ENCODE measurements around the gene CENPVL2. TPM values are rescaled to one million over a fixed set of nuclear protein-coding genes. Genes with fewer than 3 reads are reported as not detected.
A peak's percentile ranks its signal among the peaks of the same experiment; 100 is the strongest.
"Not testable (repeated sequence)": the region's sequence is repeated elsewhere in the genome, so short reads cannot be mapped to it uniquely, and the experiment has no call there.

The CENPVL2 gene
- total RNA-seq = not detected

GRCh38 chrX:51682720-51683062 lies at the start of gene CENPVL2:
TSS of gene CENPVL2 (minus strand) at chrX:51682831. CDS start at chrX:51682831, 0 bp downstream.
- H3K27me3 Mint-ChIP-seq; intact Hi-C loops (cut with DNase I, micrococcal nuclease); H3K36me3 Mint-ChIP-seq (ENCODE audit: low read depth); H3K4me3 Mint-ChIP-seq; H3K4me1 Mint-ChIP-seq; POLR2A ChIA-PET; CTCF ChIA-PET; DNase-seq; H3K9me3 Mint-ChIP-seq (ENCODE audit: low read depth); H3K27ac Mint-ChIP-seq: not testable (repeated sequence)
- ATAC-seq = peak; percentile 19

- Mint-ChIP-seq H3K27me3 (no peaks in the 10 kb centered on the region), H3K27ac (no peak overlapping the region), H3K4me3 (no peak overlapping the region), H3K9me3 (ENCODE audit: low read depth) (no peaks in the 10 kb centered on the region), H3K36me3 (ENCODE audit: low read depth) (no peaks in the 10 kb centered on the region), H3K4me1 (no peaks in the 10 kb centered on the region)
- intact Hi-C loops (cut with DNase I, micrococcal nuclease) = no loop called here
- CTCF ChIA-PET = no interaction called here
- DNase-seq = no peak
- POLR2A ChIA-PET = no interaction called here
- ATAC-seq = no peak
Observed at GRCh38 chrX:51728202-51728601, 45.6 kb upstream of the CENPVL2 start.

- H3K4me3 Mint-ChIP-seq; CTCF ChIA-PET; H3K27ac Mint-ChIP-seq; H3K36me3 Mint-ChIP-seq (ENCODE audit: low read depth); DNase-seq; intact Hi-C loops (cut with DNase I, micrococcal nuclease); H3K27me3 Mint-ChIP-seq; H3K9me3 Mint-ChIP-seq (ENCODE audit: low read depth); H3K4me1 Mint-ChIP-seq; POLR2A ChIA-PET: not testable (repeated sequence)
- ATAC-seq = peak; percentile 77
Observed at GRCh38 chrX:51712943-51713647, 30.5 kb upstream of the CENPVL2 start.

DNA sequence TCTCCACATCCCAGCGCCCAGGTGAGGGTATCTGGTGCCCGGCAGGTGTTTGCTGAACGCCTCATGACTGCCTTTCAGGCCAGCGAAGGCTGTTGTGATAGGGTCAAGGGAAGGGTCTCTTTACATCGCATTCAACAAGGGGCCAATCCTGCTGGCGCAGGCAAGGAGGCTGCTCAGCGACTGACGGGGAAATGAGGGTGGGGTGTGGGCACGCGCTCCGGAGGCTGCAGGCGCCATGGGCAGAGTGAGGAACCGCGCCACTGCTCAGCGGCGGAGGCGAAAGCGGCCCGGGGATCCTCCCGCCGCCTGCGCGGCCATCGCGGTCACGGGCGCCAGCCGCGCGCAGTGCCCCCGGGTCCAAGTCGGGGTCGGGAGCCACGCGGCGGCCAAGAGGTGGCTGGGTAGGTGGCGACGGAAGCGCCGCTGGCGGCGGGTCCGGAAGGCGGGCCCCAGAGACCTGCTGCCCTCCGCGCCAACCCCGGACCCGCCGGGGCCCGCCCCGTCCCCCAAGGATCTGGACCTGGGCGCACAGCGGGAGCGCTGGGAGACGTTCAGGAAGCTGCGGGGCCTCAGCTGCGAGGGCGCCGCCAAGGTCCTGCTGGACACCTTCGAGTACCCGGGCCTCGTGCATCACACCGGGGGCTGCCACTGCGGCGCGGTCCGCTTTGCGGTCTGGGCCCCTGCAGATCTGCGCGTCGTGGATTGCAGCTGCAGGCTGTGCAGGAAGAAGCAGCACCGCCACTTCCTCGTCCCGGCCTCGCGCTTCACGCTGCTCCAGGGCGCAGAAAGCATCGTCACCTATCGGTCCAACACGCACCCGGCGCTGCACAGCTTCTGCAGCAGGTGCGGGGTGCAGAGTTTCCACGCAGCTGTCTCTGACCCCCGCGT lies 27.9 kb upstream of the CENPVL2 start, which contains the start of gene CENPVL1:
TSS of gene CENPVL1 (plus strand) at position 236 of the 888 bp plus-strand sequence. CDS start at position 236, 0 bp downstream.
- ATAC-seq; POLR2A ChIA-PET; intact Hi-C loops (cut with DNase I, micrococcal nuclease); CTCF ChIA-PET; H3K36me3 Mint-ChIP-seq (ENCODE audit: low read depth); H3K9me3 Mint-ChIP-seq (ENCODE audit: low read depth); H3K27me3 Mint-ChIP-seq; H3K27ac Mint-ChIP-seq; H3K4me3 Mint-ChIP-seq; H3K4me1 Mint-ChIP-seq; DNase-seq: not testable (repeated sequence)

GRCh38 chrX:51697397-51697796 lies 14.8 kb upstream of the CENPVL2 start:
- DNase-seq = no peak
- H3K9me3 Mint-ChIP-seq (ENCODE audit: low read depth) = no peaks in the 10 kb centered on the region

GRCh38 chrX:51694254-51694653 lies 11.6 kb upstream of the CENPVL2 start:
- no peaks in the 10 kb centered on the region for H3K9me3 Mint-ChIP-seq (ENCODE audit: low read depth)
- ChIA-PET POLR2A (no interaction called here), CTCF (no interaction called here)
- no peaks in the 10 kb centered on the region for H3K36me3 Mint-ChIP-seq (ENCODE audit: low read depth)
- H3K4me1 Mint-ChIP-seq = no peaks in the 10 kb centered on the region
- H3K27ac Mint-ChIP-seq = no peak overlapping the region
- no peak overlapping the region for H3K4me3 Mint-ChIP-seq
- ATAC-seq (no peak), DNase-seq (no peak)
- H3K27me3 Mint-ChIP-seq = no peaks in the 10 kb centered on the region
- intact Hi-C loops (cut with DNase I, micrococcal nuclease) = no loop called here

More at GRCh38 chrX:51697397-51697796, 14.8 kb upstream of the CENPVL2 start:
- ChIA-PET POLR2A (no interaction called here), CTCF (no interaction called here)
- Mint-ChIP-seq H3K36me3 (ENCODE audit: low read depth) (no peaks in the 10 kb centered on the region), H3K4me3 (no peak overlapping the region), H3K4me1 (no peaks in the 10 kb centered on the region), H3K27ac (no peak overlapping the region), H3K27me3 (peaks cover 4% of the 10 kb centered on the region)
- no peak for ATAC-seq
- intact Hi-C loops (cut with DNase I, micrococcal nuclease) = no loop called here

DNA sequence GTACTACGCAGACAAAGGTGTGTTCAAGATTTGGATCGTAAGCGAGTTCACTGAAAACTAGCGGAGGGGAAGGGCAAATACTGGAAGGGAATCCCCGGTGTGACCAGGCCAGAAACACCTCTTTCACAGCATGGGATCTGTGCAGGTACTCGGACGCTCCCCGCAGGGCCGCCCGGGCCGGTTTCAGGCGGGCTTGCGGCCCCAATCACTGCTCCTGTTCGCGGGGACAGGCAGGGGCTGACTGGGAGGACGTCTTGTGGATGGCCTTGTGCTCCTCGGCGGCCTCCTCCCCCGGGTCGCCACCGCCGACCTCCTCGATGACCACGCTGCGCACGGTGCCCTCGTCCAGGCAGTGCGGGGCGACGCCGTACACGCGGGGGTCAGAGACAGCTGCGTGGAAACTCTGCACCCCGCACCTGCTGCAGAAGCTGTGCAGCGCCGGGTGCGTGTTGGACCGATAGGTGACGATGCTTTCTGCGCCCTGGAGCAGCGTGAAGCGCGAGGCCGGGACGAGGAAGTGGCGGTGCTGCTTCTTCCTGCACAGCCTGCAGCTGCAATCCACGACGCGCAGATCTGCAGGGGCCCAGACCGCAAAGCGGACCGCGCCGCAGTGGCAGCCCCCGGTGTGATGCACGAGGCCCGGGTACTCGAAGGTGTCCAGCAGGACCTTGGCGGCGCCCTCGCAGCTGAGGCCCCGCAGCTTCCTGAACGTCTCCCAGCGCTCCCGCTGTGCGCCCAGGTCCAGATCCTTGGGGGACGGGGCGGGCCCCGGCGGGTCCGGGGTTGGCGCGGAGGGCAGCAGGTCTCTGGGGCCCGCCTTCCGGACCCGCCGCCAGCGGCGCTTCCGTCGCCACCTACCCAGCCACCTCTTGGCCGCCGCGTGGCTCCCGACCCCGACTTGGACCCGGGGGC lies 567 bp downstream of the CENPVL2 start:
- H3K4me1 Mint-ChIP-seq; H3K9me3 Mint-ChIP-seq (ENCODE audit: low read depth); DNase-seq; H3K36me3 Mint-ChIP-seq (ENCODE audit: low read depth); intact Hi-C loops (cut with DNase I, micrococcal nuclease); H3K27ac Mint-ChIP-seq; CTCF ChIA-PET; POLR2A ChIA-PET; H3K27me3 Mint-ChIP-seq; H3K4me3 Mint-ChIP-seq: not testable (repeated sequence)
- peak; percentile 26 for ATAC-seq

GRCh38 chrX:51679689-51680433 lies 2.8 kb downstream of the CENPVL2 start:
- H3K36me3 Mint-ChIP-seq (ENCODE audit: low read depth); CTCF ChIA-PET; intact Hi-C loops (cut with DNase I, micrococcal nuclease); H3K27ac Mint-ChIP-seq; POLR2A ChIA-PET; H3K9me3 Mint-ChIP-seq (ENCODE audit: low read depth); H3K4me3 Mint-ChIP-seq; H3K27me3 Mint-ChIP-seq; DNase-seq; H3K4me1 Mint-ChIP-seq: not testable (repeated sequence)
- ATAC-seq = peak; percentile 72

DNA sequence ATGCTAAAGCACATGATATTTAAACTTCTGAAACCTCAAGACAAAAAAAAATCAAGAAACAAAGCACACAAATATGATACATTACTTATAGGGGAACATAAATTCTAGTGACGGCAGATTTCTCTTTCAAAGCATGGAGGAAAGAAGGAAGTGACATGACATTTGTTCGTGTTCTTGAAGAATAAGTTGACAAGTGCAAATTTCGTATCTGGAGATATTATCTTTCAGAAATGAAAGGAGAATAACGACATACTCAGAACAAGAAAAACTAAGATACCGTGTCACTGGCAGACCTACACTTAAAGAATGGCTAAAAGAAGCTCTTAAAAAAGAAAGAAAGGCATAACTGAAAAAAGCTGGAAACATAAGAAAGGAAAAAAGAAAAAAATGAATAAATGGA lies 16.6 kb downstream of the CENPVL2 start:
- peak overlapping the region; percentile 47 for H3K27ac Mint-ChIP-seq
- H3K4me3 Mint-ChIP-seq = peak overlapping the region; percentile 36
- no peak for ATAC-seq
- ChIA-PET CTCF (no interaction called here), POLR2A (no interaction called here)
- no peaks in the 10 kb centered on the region for H3K9me3 Mint-ChIP-seq (ENCODE audit: low read depth)
- DNase-seq = no peak
- H3K27me3 Mint-ChIP-seq = no peaks in the 10 kb centered on the region
- no peaks in the 10 kb centered on the region for H3K36me3 Mint-ChIP-seq (ENCODE audit: low read depth)
- intact Hi-C loops (cut with DNase I, micrococcal nuclease) = no loop called here
- peaks cover 9% of the 10 kb centered on the region for H3K4me1 Mint-ChIP-seq

GRCh38 chrX:51643377-51643776 lies 39.3 kb downstream of the CENPVL2 start:
- H3K27ac Mint-ChIP-seq = no peak overlapping the region
- H3K9me3 Mint-ChIP-seq (ENCODE audit: low read depth) = no peaks in the 10 kb centered on the region
- no peaks in the 10 kb centered on the region for H3K36me3 Mint-ChIP-seq (ENCODE audit: low read depth)
- intact Hi-C loops (cut with DNase I, micrococcal nuclease) = loop anchor here in 1 of 2 experiments (5.0 kb wide), 1 partner anchor 619 kb away; no protein-coding TSS in a partner anchor
- H3K4me1 Mint-ChIP-seq = no peaks in the 10 kb centered on the region
- no peak for DNase-seq
- ChIA-PET CTCF (no interaction called here), POLR2A (no interaction called here)
- ATAC-seq = no peak
- H3K4me3 Mint-ChIP-seq = no peak overlapping the region
- peaks cover 19% of the 10 kb centered on the region for H3K27me3 Mint-ChIP-seq
